GM18507 (cell line): ENCODE data around the gene MORF4L2.

Experiments
- DNase-seq: peaks from one replicate; pipeline ENCODE4 v3.0.0; 2011; ENCODE audit warnings: low read depth; ENCODE audit not compliant: insufficient read length; ENCODE audit errors: extremely low spot score
- FAIRE-seq: peaks from 2 replicates; lab custom pipeline; 2011; peaks lifted over from hg19 to GRCh38; lab: Jason Lieb, UNC

MORF4L2 gene, protein sequence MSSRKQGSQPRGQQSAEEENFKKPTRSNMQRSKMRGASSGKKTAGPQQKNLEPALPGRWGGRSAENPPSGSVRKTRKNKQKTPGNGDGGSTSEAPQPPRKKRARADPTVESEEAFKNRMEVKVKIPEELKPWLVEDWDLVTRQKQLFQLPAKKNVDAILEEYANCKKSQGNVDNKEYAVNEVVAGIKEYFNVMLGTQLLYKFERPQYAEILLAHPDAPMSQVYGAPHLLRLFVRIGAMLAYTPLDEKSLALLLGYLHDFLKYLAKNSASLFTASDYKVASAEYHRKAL

DNA sequence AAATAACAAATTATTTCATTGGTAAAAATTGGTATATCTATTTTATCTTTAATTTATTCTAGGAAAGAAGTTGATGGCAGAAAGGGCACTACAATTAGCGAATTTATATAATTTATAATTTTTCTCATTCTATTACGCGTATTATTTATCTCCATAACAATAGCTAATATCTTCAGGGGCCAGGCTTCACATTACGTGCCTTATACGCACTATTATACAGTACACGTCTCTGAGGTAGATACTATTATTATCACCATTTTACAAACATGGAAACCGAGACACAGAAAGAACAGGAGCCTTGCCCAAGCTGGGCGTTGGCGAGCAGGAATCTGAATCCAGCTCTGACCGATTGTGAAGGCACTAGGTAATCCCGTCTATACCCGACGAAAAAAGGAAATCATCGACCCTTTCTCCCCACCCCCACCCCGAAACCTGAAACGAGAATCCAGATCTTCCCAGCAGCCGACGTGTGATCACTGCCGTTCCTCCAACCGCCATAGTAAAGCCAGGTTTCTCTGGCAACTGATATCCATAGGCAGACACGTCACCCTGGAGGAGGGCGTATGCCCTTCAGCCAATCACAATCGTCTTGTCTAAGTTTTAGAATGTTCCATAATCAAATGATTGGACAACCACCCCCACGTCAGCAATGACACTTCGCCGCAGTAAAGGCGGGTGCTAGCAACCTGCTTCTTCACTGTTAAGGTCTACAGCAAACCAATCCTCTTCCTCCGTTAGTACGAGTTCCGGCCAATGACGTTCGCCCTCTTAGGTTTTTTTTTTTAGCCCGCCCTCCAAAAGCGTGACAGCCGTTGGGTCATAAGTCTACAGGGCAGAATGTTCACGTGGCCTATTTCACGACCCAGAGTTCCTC is at the start of gene MORF4L2:
Gene MORF4L2 (minus strand): TSS at position 501 of the 874 bp plus-strand sequence. CDS start 9,672 bp downstream, outside the sequence.
- peak; percentile 99 for FAIRE-seq
- DNase-seq = peak; percentile 45

DNA sequence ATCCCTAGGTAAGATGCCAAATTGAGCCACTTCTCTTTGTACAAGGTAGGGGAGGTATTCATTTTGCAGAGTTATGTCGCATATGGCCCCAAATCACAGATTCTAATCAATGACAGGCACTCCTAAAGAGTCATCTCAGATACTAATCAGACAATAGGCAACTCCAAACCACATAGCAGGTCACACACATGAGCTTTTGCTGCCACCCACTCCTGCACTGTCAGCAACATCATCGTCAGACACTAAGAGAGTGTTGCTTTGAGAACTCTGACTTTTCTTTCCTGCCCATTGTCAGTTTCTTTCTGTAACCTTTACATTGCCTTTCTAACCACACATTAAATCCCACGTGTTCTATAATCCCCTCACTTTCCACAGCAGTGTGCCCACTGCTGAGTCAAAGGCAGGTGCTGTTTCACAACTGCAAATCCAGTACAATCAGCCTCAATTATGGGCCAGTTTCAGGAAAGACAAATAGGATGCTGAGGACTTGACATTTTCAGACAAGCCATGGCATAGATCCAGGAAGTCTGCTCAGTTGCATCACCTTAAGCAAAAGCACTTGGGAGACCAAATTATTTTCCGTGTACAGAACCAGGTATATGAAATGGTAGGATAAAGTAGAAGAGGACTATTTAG is 47.7 kb upstream of the MORF4L2 start:
- FAIRE-seq (no peak), DNase-seq (no peak)

DNA sequence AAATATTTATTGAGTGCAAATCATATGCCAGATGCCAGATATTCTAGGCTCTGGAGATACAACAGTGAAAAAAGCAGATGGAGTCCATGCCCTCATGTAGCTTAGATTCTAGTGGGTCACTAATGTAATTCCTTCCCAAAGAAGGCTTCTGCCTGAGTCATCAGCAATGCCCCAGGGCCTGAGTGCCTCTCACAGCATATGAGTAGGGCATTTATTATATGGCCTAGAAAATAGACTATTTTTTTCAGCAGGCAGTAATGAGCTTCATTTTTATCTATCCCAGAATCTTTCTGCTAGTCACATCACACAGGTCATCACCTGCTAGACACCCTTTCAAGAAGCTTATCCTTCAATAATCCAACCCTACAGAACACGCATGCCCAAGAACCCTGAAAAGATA is 46.5 kb upstream of the MORF4L2 start:
- FAIRE-seq (no peak), DNase-seq (no peak)

DNA sequence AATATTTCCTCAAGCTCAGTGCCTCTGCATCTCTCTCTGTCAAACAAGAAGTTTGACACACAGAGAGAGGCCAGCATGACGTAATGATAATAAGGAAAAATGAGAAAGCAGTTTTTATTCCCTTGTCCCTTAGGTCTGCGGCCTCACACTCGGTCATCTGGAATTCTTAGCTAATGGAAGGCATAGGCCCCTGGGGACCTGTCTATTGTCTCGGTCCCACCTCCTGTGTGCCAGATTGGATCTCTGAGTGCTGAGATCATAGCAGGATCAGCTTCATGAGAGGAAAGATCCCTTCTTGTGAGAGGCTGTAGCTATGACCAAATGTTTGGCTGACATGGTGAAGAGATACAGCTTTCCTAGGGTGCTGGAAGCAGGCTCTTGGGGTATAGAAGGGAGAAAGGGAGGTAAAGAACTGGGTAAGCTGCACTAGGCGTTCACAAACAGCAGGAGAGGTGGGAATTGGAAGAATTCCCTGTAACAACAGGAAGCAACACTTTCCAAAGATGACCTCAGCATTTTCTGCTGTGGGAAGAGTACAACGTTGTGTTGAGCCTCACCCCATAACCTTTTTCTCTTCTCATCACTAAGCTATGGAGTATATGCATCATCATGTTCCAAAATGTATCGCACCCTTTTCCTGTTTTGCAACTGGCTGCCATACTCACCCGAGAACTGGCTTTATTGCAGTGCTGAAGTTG is 44.4 kb upstream of the MORF4L2 start:
- DNase-seq = no peak
- FAIRE-seq = no peak

DNA sequence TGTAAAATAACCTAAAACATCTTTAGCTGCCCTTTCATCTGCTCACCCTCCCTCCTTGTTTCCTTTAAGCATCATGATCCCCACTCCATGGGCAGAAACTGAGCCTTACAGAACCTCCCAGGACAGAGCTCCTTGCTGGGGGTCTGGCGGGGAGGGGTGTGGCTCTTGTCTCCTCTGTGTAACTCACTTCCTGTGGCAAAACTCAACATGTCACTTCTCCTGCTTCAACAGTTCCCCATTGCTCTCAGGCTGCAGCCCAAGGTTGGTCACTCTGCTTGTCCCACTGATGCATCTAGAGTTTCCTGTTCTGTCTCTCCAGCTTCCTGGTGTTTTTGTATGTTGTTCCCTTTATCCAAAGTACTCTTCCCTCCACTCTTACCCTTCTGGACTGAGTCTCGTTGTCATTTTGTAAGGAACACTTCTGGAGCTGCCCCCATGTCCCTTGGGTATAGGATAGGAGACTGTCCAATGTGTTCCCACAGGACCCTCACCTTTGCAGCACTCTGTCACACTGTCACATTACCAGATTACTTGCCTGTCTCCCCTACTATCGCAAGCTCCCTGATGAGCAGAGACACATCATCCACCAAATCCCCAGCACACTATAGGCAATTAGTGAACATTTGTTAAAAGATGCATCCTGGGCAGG is 43.8 kb upstream of the MORF4L2 start:
- no peak for DNase-seq

DNA sequence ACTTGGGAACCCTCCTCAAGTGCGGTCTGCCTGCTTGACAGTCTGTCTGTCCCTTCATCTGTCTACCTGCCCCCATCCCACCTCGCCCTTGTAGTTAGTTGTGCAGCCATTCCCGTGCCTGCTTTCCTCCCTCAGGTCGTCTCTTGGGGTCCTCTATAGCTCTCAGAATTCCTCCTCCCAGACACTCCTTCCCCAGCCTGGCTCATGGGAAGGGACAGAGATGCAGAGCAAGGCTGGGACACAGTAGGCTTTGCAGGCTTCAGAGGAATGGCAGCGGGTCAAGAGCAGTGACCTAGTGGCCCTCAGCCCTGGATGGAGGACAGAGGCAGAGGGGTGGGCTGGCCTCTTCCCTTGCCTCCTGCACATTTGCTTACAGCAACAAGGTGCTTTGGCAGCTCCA is 42.5 kb upstream of the MORF4L2 start:
- no peak for DNase-seq
- no peak for FAIRE-seq

More for the DNA sequence above, 43.8 kb upstream of the MORF4L2 start:
- no peak for FAIRE-seq

DNA sequence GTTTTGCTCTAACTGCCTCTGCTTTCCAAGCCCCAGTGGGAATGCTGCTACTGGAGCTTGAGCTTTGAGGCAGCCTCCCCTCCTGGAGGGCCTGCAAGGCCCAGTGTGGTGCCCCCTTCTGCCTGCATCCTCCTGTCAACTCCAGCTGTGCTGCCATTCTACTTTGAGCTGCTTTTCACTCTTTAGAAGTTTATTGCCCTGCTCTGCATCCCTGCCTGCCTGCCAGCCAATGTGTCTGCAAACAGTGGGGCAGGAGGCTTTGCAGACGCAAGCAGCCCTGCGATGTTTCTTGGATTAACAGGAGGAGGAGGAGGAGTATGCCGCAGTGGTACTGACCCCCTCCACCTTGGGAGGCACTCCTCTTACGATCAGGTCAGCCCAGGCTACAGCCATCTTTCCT is 40.6 kb upstream of the MORF4L2 start:
- FAIRE-seq = no peak
- DNase-seq = no peak

DNA sequence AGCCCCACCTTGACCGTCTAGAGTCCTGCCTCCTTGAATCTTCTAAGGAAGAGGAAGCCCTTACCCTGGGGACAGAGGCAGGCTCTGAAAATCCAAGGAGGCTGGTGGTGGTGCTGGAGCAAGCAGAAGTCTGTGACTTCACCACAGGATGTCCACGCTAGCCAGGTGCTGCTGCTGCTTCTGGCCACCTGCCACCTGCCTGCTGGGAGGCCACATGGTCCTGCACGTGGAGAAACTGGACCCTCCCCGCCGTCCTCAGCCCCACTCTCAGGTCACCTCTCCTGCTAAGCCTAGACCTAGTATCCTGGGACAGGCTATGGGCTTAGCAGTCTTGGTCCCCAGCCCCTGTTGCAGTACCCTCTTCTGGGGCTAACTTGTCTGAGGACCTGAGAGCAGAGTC is 40.0 kb upstream of the MORF4L2 start:
- no peak for FAIRE-seq
- no peak for DNase-seq

DNA sequence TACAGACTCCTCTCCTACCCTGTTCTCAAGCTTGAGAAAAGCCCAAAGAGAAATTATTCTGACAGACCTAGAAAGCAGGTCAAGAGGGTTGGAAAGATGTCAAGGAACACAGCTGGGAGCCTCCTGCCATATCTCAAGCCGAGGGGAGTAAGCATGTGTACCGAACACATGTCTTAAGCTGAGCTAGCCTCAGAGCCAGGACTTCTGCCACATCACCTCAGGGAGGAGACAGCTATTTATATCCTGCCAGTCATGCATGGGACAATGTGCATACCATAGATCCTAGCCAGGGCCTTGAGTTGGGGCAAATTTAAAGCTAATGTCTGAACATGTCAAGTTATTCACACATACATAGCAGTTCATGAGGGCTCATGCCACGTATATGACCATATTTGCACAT is 36.0 kb upstream of the MORF4L2 start:
- no peak for DNase-seq
- no peak for FAIRE-seq

DNA sequence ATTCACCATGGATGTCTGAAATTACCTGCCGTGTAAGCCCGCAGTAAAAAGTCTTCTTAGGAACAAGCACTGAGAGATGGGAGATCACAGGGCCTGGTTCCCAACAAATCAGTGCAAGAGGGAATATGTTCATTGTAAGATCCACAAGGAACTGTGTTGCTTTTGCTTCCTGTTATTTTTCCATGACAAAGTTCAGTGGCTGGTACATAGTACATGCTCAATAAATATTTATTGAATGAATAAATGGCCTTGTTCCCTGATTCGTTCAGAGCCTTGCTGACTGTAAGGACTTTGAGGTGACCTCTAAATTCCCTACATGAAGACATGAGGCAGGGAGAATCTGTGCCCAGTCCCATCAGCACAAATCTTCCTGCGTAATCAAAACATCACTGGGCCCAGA is 31.6 kb upstream of the MORF4L2 start:
- FAIRE-seq (no peak), DNase-seq (no peak)

DNA sequence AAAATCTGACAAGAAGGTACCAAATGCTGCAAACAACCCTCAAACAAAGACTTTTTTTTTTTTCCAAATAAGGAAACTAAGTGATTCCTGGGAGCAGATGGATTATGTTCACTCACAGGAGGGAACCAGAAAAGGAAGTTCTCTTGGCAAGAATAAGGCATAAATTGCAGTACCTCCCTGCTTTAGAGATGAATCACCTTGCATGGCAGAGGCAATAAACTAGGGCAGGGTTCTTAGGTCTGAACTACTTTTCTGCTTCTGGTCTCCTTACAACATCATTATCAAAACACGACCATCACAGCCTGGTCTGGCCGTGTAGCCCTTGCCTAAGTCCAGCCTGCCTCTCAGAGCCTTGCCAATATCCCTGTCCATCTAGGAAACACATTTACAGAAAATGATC is 30.5 kb upstream of the MORF4L2 start:
- DNase-seq (no peak), FAIRE-seq (no peak)

DNA sequence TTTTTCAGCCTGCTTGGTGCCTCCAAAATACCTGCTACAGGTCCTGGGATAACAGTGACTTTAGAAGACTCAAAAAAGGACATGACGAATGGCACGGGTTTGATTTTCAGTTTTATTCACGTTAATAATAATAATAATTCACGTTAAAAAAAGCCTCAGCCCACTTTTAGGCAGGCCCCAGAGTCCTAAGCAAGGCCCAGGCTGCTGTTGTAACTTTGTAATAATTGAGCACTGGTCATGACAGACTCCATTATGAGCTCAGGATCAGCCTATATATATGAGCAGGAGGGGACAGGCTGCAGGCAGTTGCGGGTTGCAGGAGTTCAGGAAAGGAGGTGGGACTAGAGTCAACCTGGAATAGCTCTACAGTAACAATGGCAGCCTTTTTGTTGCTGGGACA is 24.1 kb upstream of the MORF4L2 start, which contains the start of gene TMEM31:
Gene TMEM31 (plus strand): TSS at position 301 of the 400 bp plus-strand sequence. CDS start 1,350 bp downstream, outside the sequence.
- DNase-seq (no peak), FAIRE-seq (no peak)

DNA sequence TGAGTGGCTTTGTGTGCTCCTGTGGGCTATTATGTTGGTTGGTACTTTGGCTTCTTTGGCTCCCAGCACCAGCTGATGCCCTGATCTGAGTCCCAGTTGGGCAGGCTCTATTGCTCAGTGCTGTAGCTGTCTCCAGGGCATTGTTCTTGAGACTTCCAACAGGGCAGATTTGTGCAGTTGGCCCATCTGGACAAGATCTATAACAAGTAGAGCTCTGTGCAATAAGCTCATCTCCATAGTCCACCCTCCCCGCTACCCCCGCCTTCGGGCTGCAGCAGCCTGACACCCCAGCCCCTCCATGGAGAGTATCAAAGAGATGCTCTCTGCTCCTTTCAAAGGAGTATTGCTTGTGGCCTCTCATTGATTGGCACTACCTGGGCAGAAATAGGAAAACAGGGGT is 18.4 kb upstream of the MORF4L2 start:
- DNase-seq = no peak
- no peak for FAIRE-seq

DNA sequence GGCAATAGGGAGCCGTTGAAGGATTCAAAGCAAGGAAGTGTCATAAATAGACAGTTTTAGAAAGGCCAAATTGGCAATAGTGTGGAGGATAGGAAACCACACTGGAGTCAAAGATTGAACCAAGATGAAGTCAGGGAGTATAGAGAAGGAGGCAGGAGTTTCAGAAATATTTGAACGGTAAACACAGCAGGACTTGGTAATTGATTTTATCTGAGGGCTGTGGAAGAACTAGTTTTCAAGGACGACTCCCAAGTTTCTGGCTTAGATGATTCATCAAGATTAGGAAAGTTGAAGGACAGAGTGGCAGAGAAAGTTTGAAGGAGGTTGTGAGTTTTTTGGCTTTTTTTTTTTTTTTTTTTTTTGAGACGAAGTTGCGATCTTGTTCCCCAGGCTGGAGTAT is 12.7 kb upstream of the MORF4L2 start:
- DNase-seq = no peak
- FAIRE-seq = no peak

DNA sequence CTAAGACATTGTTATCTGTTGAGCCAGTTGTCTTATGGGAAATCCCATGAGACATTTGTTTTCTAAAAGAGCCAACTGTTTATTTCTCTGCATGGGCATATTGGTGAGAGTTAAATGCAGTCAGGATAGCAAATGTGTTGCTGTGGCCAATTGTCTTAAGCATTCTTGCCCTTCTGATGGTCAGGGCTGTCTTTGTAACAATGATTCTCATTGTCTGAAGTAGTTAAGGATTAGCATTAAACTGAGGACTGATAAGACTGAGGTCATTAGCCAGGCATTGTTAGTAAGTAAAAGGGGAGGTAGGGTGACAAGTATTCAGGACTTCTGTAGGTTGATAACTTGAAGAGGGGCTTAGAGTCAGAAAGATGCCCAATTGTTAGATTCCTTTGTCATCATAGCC is 11.2 kb upstream of the MORF4L2 start:
- no peak for FAIRE-seq
- DNase-seq = no peak

DNA sequence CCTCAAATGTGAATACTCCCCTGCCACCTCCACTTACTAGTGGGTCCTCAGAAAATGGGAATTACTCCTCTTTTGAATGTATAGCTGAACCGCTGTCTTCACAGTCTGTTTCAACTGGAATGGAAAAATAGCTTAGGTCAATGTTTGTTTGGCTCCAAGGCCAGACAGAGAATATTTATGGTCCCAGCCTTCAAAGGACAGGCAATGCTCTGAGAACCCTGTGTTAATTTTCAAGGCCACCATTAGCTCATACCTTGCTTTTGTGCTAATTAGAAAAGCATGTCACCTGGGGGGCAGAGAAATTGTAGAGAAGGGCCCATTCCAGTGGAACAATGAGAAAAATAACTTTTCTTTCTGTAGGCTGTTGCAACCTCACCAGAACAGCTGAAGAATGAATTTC is 4.6 kb upstream of the MORF4L2 start:
- no peak for DNase-seq
- no peak for FAIRE-seq

DNA sequence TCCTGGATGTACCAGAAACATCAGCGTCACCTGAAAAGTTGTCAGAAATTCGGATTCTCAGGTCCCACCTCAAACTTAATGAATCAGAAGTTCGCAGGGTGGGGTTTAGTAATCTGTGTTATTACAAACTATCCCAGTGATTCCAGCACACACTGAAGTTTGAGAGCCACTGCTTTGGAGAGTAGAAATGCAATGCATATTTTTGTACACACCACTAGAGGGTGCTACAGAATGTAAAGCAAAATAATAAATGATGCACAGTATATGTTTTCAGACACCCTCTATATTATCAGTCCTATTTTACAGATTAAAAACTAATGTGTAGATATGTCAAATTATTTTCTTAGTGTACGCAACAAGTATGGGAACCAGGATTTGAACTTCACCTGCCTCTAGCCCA is 2.4 kb upstream of the MORF4L2 start:
- DNase-seq (no peak), FAIRE-seq (peak; percentile 78)

DNA sequence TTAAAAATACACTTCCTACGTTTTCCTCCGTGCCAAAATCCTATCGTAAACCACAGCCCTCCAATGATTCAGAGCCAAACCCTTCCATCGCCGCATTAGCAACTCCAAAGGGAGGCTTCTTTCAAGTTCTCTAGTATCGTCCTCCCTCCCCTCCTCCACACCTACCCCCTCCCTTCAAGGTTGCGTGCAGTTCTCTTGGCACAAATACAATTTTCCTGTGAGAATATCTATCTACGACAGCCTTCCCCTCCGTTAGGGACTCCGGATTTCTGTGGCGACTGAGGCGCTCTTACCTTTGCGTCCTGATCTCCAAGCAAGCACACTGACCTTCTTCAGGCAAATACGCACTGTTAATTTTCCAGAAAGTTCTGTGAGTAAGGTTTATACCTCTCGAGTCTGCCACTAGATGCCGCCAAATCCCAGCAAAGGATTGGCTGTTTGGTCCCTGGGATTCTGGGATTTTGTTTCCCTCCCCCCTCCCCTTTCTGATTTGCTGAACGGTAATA is 1.2 kb upstream of the MORF4L2 start:
- FAIRE-seq (peak; percentile 82), DNase-seq (no peak)

DNA sequence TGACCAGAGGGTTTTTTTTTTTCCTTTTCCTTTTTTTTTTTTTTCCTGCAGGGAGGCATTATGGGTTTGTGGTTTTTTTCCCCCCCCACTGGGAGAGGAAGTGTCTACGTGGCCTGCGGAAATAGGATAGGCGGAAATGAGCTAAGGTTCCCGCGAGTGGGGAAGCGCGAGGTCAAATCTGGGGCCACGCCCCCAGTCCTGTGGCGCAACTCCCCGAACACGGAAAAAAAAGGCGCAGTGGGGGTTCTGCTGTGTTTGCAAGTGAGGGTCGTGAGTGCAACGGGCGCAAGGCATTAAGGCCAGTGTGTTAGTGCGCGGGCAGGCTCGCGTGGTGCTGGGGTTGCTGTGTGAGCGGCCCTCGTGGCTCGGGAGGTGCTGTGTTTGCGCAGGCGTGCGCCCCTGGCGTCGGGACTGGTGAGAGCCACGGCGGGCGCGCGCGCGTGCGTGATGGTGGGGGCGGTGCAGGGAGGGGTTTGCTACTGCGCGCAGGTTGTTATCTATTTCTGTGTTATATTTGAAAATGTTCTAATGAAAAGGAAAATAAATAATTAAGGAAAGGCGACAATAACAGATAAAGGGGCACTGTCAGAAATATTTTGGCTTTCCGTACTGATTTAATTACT is 685 bp upstream of the MORF4L2 start:
- peak; percentile 25 for DNase-seq
- no peak for FAIRE-seq
